Ascending aorta (tissue), 2 donors: ENCODE data around the gene GREB1. TPM values are rescaled to one million over a fixed set of nuclear protein-coding genes. Genes with fewer than 3 reads are reported as not detected.

Experiments used
- DNase-seq, 2 donors: peaks; one replicate each; pipeline ENCODE4 v3.0.0-alpha.2; 2019; ENCODE audit warnings: low spot score in 2 of 2
- H3K27ac ChIP-seq, 2 donors: fragments of 200-600 bp; sonication (generic); one replicate each; pipeline ENCODE4 v1.5.1; 2016 to 2017; ENCODE audit warnings: mild to moderate bottlenecking in 1 of 2
- H3K27me3 ChIP-seq: fragments of 200-600 bp; sonication (generic); one replicate; pipeline ENCODE4 v1.5.1; 2017
- H3K36me3 ChIP-seq, 2 donors: fragments of 200-600 bp; sonication (generic); one replicate each; pipeline ENCODE4 v1.5.1; 2016
- H3K4me1 ChIP-seq, 2 donors: fragments of 200-600 bp; sonication (generic); one replicate each; pipeline ENCODE4 v1.5.1; 2016 to 2017; ENCODE audit warnings: mild to moderate bottlenecking in 1 of 2
- H3K4me3 ChIP-seq, 2 donors: fragments of 200-600 bp; sonication (generic); one replicate each; pipeline ENCODE4 v1.5.1; 2016 to 2017; ENCODE audit warnings: mild to moderate bottlenecking in 1 of 2
- H3K9me3 ChIP-seq, 2 donors: fragments of 200-600 bp; sonication (generic); one replicate each; pipeline ENCODE4 v1.5.1; 2016
- intact Hi-C: fragments of 100-400 bp; cut with DNase I; formaldehyde crosslinking; loops from one replicate; pipeline ENCODE4 v1.15.1; 2023
- total RNA-seq: library from RNA; depleted of rRNA; stranded (reverse); fragments of >200 nt; gene quantifications from one replicate; pipeline ENCODE4 v1.1.0, GENCODE V29; 2016
- TF ChIP-seq, protein P1 (sequence below), 3 experiments: fragments of 200-600 bp in 2 of 3; fragments of 450-650 bp in 1 of 3; sonication (generic) in 2 of 3; IDR thresholded peaks; one replicate each; pipeline ENCODE4 v1.5.1; 2016 to 2019; ENCODE audit warnings: antibody characterized with exemption in 3 of 3, mild to moderate bottlenecking in 1 of 3, moderate library complexity in 1 of 3

The GREB1 gene
- total RNA-seq, 1 donor from 2014 or later, result 5.9 TPM

DNA sequence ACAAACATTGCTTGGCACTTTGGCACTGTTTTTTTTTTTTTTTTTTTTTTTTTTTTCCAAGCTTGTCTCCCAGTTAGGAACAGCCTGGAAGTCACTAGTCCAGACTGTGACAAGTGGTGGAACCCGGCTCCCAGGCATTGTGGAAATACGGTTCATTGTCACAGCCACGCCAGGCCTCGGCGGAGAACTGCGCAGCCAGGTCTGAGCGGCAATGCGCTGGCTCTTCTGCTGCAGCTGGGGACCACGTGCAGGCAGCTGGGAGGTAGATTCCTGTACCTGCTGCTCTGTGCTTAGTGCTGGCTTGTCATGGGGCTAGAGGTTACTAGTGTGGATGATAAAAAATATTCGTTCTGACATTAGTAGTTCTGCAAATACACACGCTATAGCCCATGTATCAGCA is 131.2 kb downstream of the GREB1 start:
- DNase-seq, result no peak
- TF ChIP-seq, protein P1, sequence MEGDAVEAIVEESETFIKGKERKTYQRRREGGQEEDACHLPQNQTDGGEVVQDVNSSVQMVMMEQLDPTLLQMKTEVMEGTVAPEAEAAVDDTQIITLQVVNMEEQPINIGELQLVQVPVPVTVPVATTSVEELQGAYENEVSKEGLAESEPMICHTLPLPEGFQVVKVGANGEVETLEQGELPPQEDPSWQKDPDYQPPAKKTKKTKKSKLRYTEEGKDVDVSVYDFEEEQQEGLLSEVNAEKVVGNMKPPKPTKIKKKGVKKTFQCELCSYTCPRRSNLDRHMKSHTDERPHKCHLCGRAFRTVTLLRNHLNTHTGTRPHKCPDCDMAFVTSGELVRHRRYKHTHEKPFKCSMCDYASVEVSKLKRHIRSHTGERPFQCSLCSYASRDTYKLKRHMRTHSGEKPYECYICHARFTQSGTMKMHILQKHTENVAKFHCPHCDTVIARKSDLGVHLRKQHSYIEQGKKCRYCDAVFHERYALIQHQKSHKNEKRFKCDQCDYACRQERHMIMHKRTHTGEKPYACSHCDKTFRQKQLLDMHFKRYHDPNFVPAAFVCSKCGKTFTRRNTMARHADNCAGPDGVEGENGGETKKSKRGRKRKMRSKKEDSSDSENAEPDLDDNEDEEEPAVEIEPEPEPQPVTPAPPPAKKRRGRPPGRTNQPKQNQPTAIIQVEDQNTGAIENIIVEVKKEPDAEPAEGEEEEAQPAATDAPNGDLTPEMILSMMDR (IDR thresholded peaks at IDR 0.05), result no peak
- intact Hi-C loops, result no loop called here
- no peaks in the 10 kb centered on the region for H3K9me3 ChIP-seq
- no peak overlapping the region for H3K27ac ChIP-seq
- peaks cover 2% of the 10 kb centered on the region in 2 donors for H3K4me1 ChIP-seq
- no peaks in the 10 kb centered on the region for H3K27me3 ChIP-seq
- H3K4me3 ChIP-seq, result no peak overlapping the region
- no peaks in the 10 kb centered on the region for H3K36me3 ChIP-seq

GRCh38 chr2:11665510-11666362 is 131.9 kb downstream of the GREB1 start:
- Histone ChIP-seq H3K27ac (no peak overlapping the region), H3K9me3 (no peaks in the 10 kb centered on the region), H3K4me3 (no peak overlapping the region), H3K27me3 (no peaks in the 10 kb centered on the region), H3K4me1 (peaks cover 2 to 4% of the 10 kb centered on the region in 2 donors), H3K36me3 (no peaks in the 10 kb centered on the region)
- intact Hi-C loops, result no loop called here
- TF ChIP-seq, protein P1 (IDR thresholded peaks at IDR 0.05), result no peak
- no peak for DNase-seq

GRCh38 chr2:11667194-11667593 is 133.3 kb downstream of the GREB1 start:
- no peak overlapping the region for H3K27ac ChIP-seq
- no peak for DNase-seq
- no peaks in the 10 kb centered on the region for H3K36me3 ChIP-seq
- H3K9me3 ChIP-seq, result no peaks in the 10 kb centered on the region
- intact Hi-C loops, result no loop called here
- H3K4me1 ChIP-seq, result peaks cover 2 to 4% of the 10 kb centered on the region in 2 donors
- H3K27me3 ChIP-seq, result no peaks in the 10 kb centered on the region
- no peak overlapping the region for H3K4me3 ChIP-seq
- TF ChIP-seq, protein P1 (IDR thresholded peaks at IDR 0.05), result no peak

DNA sequence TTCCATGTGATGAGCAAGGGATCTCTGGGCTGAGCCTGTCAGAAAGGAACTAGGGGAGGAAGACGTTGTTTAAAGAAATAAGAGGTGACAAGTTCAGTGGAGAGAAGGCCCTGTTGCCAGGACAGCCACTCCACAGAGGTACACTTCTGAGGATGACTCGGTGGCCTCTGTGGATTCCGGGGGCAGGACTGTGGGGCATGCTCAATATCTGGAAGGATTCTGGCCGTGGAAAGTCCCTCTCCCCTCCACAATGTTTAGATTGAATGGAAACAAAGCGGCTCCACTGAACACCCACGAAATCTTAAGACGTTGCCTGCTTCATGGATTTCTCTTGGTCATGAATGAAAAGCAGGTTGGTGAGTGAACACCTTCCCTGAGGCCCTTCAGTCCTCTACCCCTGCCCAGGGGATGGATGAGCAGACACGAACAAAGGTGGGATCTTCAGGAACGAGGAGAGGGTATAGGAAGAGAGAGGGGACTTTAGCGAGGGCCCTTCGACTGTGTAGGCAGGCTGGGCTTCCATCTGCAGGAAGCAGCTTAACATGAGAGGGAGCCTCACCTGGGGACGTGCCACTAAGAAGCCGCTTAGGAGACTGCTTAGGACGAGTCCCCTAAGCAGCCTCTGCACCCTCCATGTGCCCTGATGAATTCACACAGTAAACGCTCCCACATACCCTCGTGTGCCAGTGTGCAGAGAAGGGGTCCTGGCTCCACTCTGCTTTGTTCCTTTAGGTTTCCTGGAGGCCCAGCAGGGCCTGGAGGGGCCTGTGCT is 134.2 kb downstream of the GREB1 start:
- H3K9me3 ChIP-seq, result no peaks in the 10 kb centered on the region
- peaks cover 2 to 4% of the 10 kb centered on the region in 2 donors for H3K4me1 ChIP-seq
- H3K27me3 ChIP-seq, result no peaks in the 10 kb centered on the region
- no peak for DNase-seq
- H3K27ac ChIP-seq, result no peak overlapping the region
- TF ChIP-seq, protein P1 (IDR thresholded peaks at IDR 0.05), result no peak
- intact Hi-C loops, result no loop called here
- H3K4me3 ChIP-seq, result no peak overlapping the region
- no peaks in the 10 kb centered on the region for H3K36me3 ChIP-seq

DNA sequence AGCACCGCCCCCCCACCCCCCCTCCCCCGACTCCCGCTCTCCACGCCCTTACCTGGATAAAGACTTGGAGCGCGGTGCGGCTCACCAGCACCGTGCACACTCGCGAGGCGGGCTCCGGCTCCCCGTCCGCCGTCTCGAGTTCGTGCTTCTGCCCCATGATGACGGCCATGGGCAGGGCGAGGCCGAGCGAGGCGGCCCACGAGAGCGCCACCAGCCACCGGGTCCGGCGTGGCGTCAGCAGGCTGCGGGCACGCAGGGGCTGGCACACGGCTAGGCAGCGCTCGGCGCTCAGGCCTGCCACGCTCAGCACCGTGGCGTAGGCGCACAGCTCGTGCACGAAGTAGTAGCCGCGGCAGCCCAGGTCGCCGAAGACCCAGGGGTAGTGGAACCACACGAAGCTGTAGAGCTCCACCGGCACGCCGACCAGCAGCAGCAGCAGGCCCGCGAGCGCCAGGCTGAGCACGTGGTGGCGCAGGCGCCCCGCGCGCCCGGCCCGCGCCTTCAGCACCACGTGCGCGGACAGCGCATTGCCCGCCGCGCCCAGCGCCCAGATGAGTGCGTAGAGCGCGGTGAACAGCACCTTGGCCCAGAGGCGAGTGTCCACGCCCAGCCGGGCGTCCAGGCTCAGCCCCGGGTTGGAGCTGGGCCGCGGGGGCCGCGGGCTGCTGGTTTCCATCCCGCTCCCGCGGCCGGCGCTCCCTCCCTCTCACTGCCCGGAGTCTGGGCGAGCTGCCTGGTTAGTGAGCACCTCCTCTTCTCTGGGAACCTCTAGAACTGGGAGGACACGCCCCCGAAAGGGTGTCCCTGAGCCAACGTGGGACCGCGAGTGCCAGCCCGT is 135.8 kb downstream of the GREB1 start, which contains the start of gene NTSR2:
TSS of gene NTSR2 (minus strand) at position 742 of the 838 bp plus-strand sequence. CDS start at position 676, 66 bp downstream.
- Histone ChIP-seq H3K4me1 (peaks cover 2 to 4% of the 10 kb centered on the region in 2 donors), H3K27me3 (no peaks in the 10 kb centered on the region), H3K9me3 (no peaks in the 10 kb centered on the region), H3K27ac (no peak within 1 kb of the TSS), H3K36me3 (no peaks in the 10 kb centered on the region), H3K4me3 (peak within 1 kb of the TSS in 1 of 2 donors; percentile 29)
- intact Hi-C loops, result no loop called here
- peak in 1 of 2 donors; percentile 71 for DNase-seq
- TF ChIP-seq, protein P1 (IDR thresholded peaks at IDR 0.05), result no peak
